H1 (cell line): ENCODE measurements around the gene BPIFB2. TPM values are rescaled to one million over a fixed set of nuclear protein-coding genes. Genes with fewer than 3 reads are reported as not detected.

Source experiments
- CTCF ChIA-PET: fragments of 300-600 bp; sonication (Branson Sonifier 250); formaldehyde crosslinking; loops from one replicate; lab custom pipeline; 2021; ENCODE audit not compliant: partially characterized antibody; lab: Charles Lee
- POLR2A ChIA-PET: fragments of 300-600 bp; sonication (Branson Sonifier 250); formaldehyde crosslinking; loops from one replicate; lab custom pipeline; 2021; ENCODE audit warnings: inconsistent platforms; ENCODE audit not compliant: partially characterized antibody; lab: Charles Lee
- DNase-seq, 2 experiments: peaks; one replicate each; pipeline versions ENCODE4 v3.0.0 to v3.0.0-alpha.2; 2010 to 2022; ENCODE audit warnings: low spot score in 2 of 2, low read depth in 1 of 2, mixed read lengths in 1 of 2
- FAIRE-seq: peaks from 2 replicates; lab custom pipeline; 2011; peaks lifted over from hg19 to GRCh38; lab: Jason Lieb, UNC
- H2AFZ ChIP-seq: 2 replicates; pipeline ENCODE4 v1.8.1; 2012; ENCODE audit warnings: low read length, inconsistent platforms
- H2AK5ac ChIP-seq: 2 replicates; pipeline ENCODE4 v1.6.1; 2013; ENCODE audit warnings: low read depth, low read length
- H2BK120ac ChIP-seq: replicated peaks from 2 replicates; pipeline ENCODE3; 2013; ENCODE audit warnings: low read depth, low read length, inconsistent platforms
- H2BK12ac ChIP-seq: 2 replicates; pipeline ENCODE4 v1.6.1; 2013; ENCODE audit warnings: low read depth, low read length
- H2BK15ac ChIP-seq: 2 replicates; pipeline ENCODE4 v1.6.1; 2013; ENCODE audit warnings: low read length
- H2BK20ac ChIP-seq: 2 replicates; pipeline ENCODE4 v1.6.1; 2013; ENCODE audit warnings: low read length
- H2BK5ac ChIP-seq: 2 replicates; pipeline ENCODE4 v1.6.1; 2013; ENCODE audit warnings: low read depth, low read length
- H3K14ac ChIP-seq: 2 replicates; pipeline ENCODE4 v1.6.1; 2013; ENCODE audit warnings: inconsistent platforms; ENCODE audit not compliant: insufficient read length
- H3K18ac ChIP-seq: 2 replicates; pipeline ENCODE4 v1.6.1; 2013; ENCODE audit warnings: low read length; ENCODE audit errors: extremely low read depth
- H3K23ac ChIP-seq: 2 replicates; pipeline ENCODE4 v1.6.1; 2013; ENCODE audit warnings: inconsistent platforms; ENCODE audit not compliant: insufficient read length
- H3K23me2 ChIP-seq: 2 replicates; pipeline ENCODE4 v1.6.1; 2013; ENCODE audit warnings: low read depth, low read length
- H3K27ac ChIP-seq: 2 replicates; pipeline ENCODE4 v1.6.1; 2011; ENCODE audit warnings: low read depth, low read length, inconsistent platforms
- H3K27me3 ChIP-seq, 4 experiments: replicated peaks in 1 of 4; 1 replicate in 1 of 4; 2 replicates in 3 of 4; pipeline versions ENCODE4 v1.6.1 to v1.8.1; 2011 to 2013; ENCODE audit warnings: low read length in 3 of 4, mild to moderate bottlenecking in 3 of 4, inconsistent platforms in 2 of 4, mixed read lengths in 2 of 4, moderate library complexity in 1 of 4; ENCODE audit not compliant: control insufficient read depth in 3 of 4, insufficient read depth in 3 of 4; ENCODE audit errors: extremely low read depth in 1 of 4
- H3K36me3 ChIP-seq, 4 experiments: 2 replicates each; pipeline versions ENCODE4 v1.6.1 to v1.8.1; 2011 to 2013; ENCODE audit warnings: mild to moderate bottlenecking in 4 of 4, low read length in 3 of 4, moderate library complexity in 2 of 4, control low read depth in 1 of 4, inconsistent platforms in 1 of 4; ENCODE audit not compliant: insufficient read depth in 4 of 4, control insufficient read depth in 2 of 4
- H3K4ac ChIP-seq: replicated peaks from 2 replicates; pipeline ENCODE3; 2013; ENCODE audit warnings: low read length, low read depth, mixed read lengths, inconsistent platforms; ENCODE audit not compliant: insufficient read length
- H3K4me1 ChIP-seq, 4 experiments: replicated peaks in 1 of 4; 1 replicate in 1 of 4; 2 replicates in 3 of 4; pipeline versions ENCODE4 v1.6.1 to v1.8.1; 2011 to 2013; ENCODE audit warnings: low read length in 3 of 4, inconsistent platforms in 2 of 4, mixed read lengths in 1 of 4; ENCODE audit not compliant: insufficient read depth in 4 of 4, control insufficient read depth in 3 of 4
- H3K4me2 ChIP-seq, 2 experiments: 2 replicates each; pipeline versions ENCODE4 v1.6.1 to v1.8.1; 2011 to 2013; ENCODE audit warnings: low read depth in 2 of 2, low read length in 2 of 2, control low read depth in 1 of 2, inconsistent platforms in 1 of 2, mild to moderate bottlenecking in 1 of 2; ENCODE audit not compliant: insufficient read depth in 1 of 2
- H3K4me3 ChIP-seq, 4 experiments: fragments of 200-600, 300-600 bp in 1 of 4; sonication (generic), shearing (Covaris generic), sonication (Bioruptor Twin) in 1 of 4; 2 replicates each; pipeline versions ENCODE4 v1.5.1 to v1.8.1; 2011 to 2016; ENCODE audit warnings: low read length in 4 of 4, low read depth in 3 of 4, control low read depth in 2 of 4, inconsistent platforms in 2 of 4, mild to moderate bottlenecking in 2 of 4, mixed read lengths in 1 of 4, moderate library complexity in 1 of 4; ENCODE audit not compliant: insufficient read depth in 2 of 4; ENCODE audit errors: extremely low read depth in 1 of 4
- H3K56ac ChIP-seq: replicated peaks from 2 replicates; pipeline ENCODE3; 2013; ENCODE audit warnings: low read depth, mild to moderate bottlenecking, mixed read lengths, low read length, inconsistent platforms; ENCODE audit not compliant: insufficient read length
- H3K79me1 ChIP-seq: 2 replicates; pipeline ENCODE4 v1.6.1; 2013; ENCODE audit warnings: low read depth, low read length, control low read depth
- H3K79me2 ChIP-seq, 2 experiments: 2 replicates each; pipeline versions ENCODE4 v1.6.1 to v1.8.1; 2012 to 2013; ENCODE audit warnings: low read length in 2 of 2, mild to moderate bottlenecking in 2 of 2, inconsistent platforms in 1 of 2; ENCODE audit not compliant: insufficient read depth in 2 of 2, control insufficient read depth in 1 of 2
- H3K9ac ChIP-seq, 4 experiments: replicated peaks in 1 of 4; 1 replicate in 1 of 4; 2 replicates in 3 of 4; pipeline versions ENCODE4 v1.6.1 to v1.8.1; 2011 to 2013; ENCODE audit warnings: low read depth in 3 of 4, low read length in 3 of 4, control low read depth in 2 of 4, mild to moderate bottlenecking in 2 of 4, moderate library complexity in 2 of 4, inconsistent platforms in 1 of 4; ENCODE audit errors: extremely low read depth in 1 of 4
- H3K9me3 ChIP-seq, 2 experiments: 2 replicates each; pipeline versions ENCODE4 v1.6.1 to v1.8.1; 2012 to 2013; ENCODE audit warnings: mild to moderate bottlenecking in 2 of 2, moderate library complexity in 2 of 2, control low read depth in 1 of 2, inconsistent platforms in 1 of 2, low read depth in 1 of 2, low read length in 1 of 2, mixed read lengths in 1 of 2; ENCODE audit not compliant: insufficient read depth in 2 of 2
- H4K20me1 ChIP-seq, 2 experiments: replicated peaks in 1 of 2; 2 replicates each; pipeline versions ENCODE3 to v1.8.1; 2011 to 2013; ENCODE audit warnings: inconsistent platforms in 2 of 2, low read length in 2 of 2, mild to moderate bottlenecking in 1 of 2; ENCODE audit not compliant: insufficient read depth in 2 of 2, control insufficient read depth in 1 of 2
- H4K5ac ChIP-seq: 2 replicates; pipeline ENCODE4 v1.6.1; 2013; ENCODE audit warnings: low read length, low read depth, mixed read lengths, inconsistent platforms; ENCODE audit not compliant: insufficient read length
- H4K8ac ChIP-seq: 2 replicates; pipeline ENCODE4 v1.8.0; 2013; ENCODE audit warnings: mild to moderate bottlenecking, moderate library complexity, low read length, inconsistent platforms; ENCODE audit not compliant: insufficient read depth; ENCODE audit errors: extremely low read depth
- H4K91ac ChIP-seq: replicated peaks from 2 replicates; pipeline ENCODE3; 2013; ENCODE audit warnings: low read length, mixed read lengths, inconsistent platforms; ENCODE audit not compliant: insufficient read length
- CTCF ChIP-seq, 3 experiments: IDR thresholded peaks; 1 replicate in 2 of 3; 2 replicates in 1 of 3; pipeline versions ENCODE4 v1.5.1 to v1.6.1; 2011; ENCODE audit warnings: low read length in 3 of 3, mild to moderate bottlenecking in 3 of 3, inconsistent platforms in 2 of 3, low read depth in 1 of 3, moderate library complexity in 1 of 3; ENCODE audit not compliant: insufficient read depth in 1 of 3; ENCODE audit errors: control extremely low read depth in 1 of 3
- EGR1 ChIP-seq: IDR thresholded peaks from 2 replicates; pipeline ENCODE4 v1.6.1; 2011; ENCODE audit warnings: low read depth, low read length, borderline replicate concordance
- EP300 ChIP-seq, 2 experiments: IDR thresholded peaks; 1 replicate in 1 of 2; 2 replicates in 1 of 2; pipeline ENCODE4 v1.6.1; 2011 to 2012; ENCODE audit warnings: low read depth in 2 of 2, low read length in 2 of 2, mild to moderate bottlenecking in 2 of 2, borderline replicate concordance in 1 of 2, inconsistent platforms in 1 of 2, moderate library complexity in 1 of 2
- HDAC2 ChIP-seq, 2 experiments: fragments of 300-600 bp in 1 of 2; sonication (generic) in 1 of 2; IDR thresholded peaks; 2 replicates each; pipeline ENCODE4 v1.6.1; 2011 to 2012; ENCODE audit warnings: low read depth in 2 of 2, low read length in 2 of 2, mild to moderate bottlenecking in 2 of 2, moderate library complexity in 2 of 2, borderline replicate concordance in 1 of 2, inconsistent platforms in 1 of 2
- KDM4A ChIP-seq: IDR thresholded peaks from one replicate; pipeline ENCODE4 v1.7.1; 2012; ENCODE audit warnings: low read depth, mild to moderate bottlenecking, moderate library complexity, low read length, inconsistent platforms; ENCODE audit not compliant: severe bottlenecking
- POU5F1 ChIP-seq: IDR thresholded peaks from 2 replicates; pipeline ENCODE4 v1.6.1; 2011; ENCODE audit warnings: low read depth, mild to moderate bottlenecking, low read length, moderate library complexity
- RAD21 ChIP-seq, 2 experiments: IDR thresholded peaks in 1 of 2; conservative IDR thresholded peaks in 1 of 2; 2 replicates each; pipeline ENCODE4 v1.6.1; 2011; ENCODE audit warnings: low read depth in 2 of 2, low read length in 2 of 2, improper control_type of control experiment in 1 of 2, inconsistent platforms in 1 of 2, mild to moderate bottlenecking in 1 of 2, moderate library complexity in 1 of 2
- TAF1 ChIP-seq: IDR thresholded peaks from 2 replicates; pipeline ENCODE4 v1.6.1; 2011; ENCODE audit warnings: mild to moderate bottlenecking, low read depth, low read length
- YY1 ChIP-seq: IDR thresholded peaks from 2 replicates; pipeline ENCODE4 v1.6.1; 2011; ENCODE audit warnings: low read depth, mild to moderate bottlenecking, low read length
- ZNF274 ChIP-seq: IDR thresholded peaks from 2 replicates; pipeline ENCODE4 v1.7.0; 2012; ENCODE audit warnings: low read length, borderline replicate concordance; ENCODE audit errors: extremely low read depth
- WGBS, 2 experiments: shearing (Covaris generic) in 1 of 2; methylation state at CpG; one replicate each; pipeline versions ENCODE4 v1.1.6 to v1.1.7; 2013 to 2015; ENCODE audit warnings: low lambda C conversion rate in 2 of 2, mixed read lengths in 2 of 2, inconsistent platforms in 1 of 2, low coverage in 1 of 2, missing lambda C conversion rate in 1 of 2; ENCODE audit not compliant: insufficient replicate concordance in 2 of 2, insufficient coverage in 1 of 2, insufficient read length in 1 of 2; ENCODE audit errors: extremely low coverage in 1 of 2, missing lambda C conversion rate in 1 of 2; 5-methylcytosine and 5-hydroxymethylcytosine counted together
- polyA plus RNA-seq, 7 experiments: library from polyadenylated mRNA; depleted of rRNA in 3 of 7; stranded (reverse) in 5 of 7; unstranded in 2 of 7; fragments of >200 nt in 5 of 7; fragments of 200-250 nt in 2 of 7; gene quantifications; 1 replicate in 5 of 7; 2 replicates in 1 of 7; 4 replicates in 1 of 7; pipeline versions ENCODE4 v1.2.1 to v1.2.3, GENCODE V29; 2011 to 2013; ENCODE audit warnings: missing spikeins in 2 of 7, mixed read lengths in 2 of 7
- total RNA-seq: library from RNA; stranded (reverse); fragmentation: NEBNext Ultra II Directional; extraction: Animal tissue kit (Norgen Biotek cat#: 25700); gene quantifications from 2 replicates; pipeline ENCODE4 v1.2.1, GENCODE V29; 2021

The BPIFB2 gene
- total and polyA plus RNA-seq, 2 of the 8 experiments (the other 6 are each of a cell fraction or from before 2014, with no cell fraction given): not detected

- H2BK20ac ChIP-seq: no peak overlapping the region
- H3K4me2 ChIP-seq: no peak overlapping the region
- H3K79me2 ChIP-seq: no peaks in the 10 kb centered on the region
- ChIA-PET CTCF (interaction anchor here (0.8 to 2.2 kb wide), 5 partner anchors 8 to 68 kb away, joined by 3 to 10 read pairs (median 5); partner anchors contain the start of gene SUN5), POLR2A (no interaction called here)
- no peak overlapping the region for H2BK12ac ChIP-seq
- H3K9me3 ChIP-seq: no peaks in the 10 kb centered on the region
- H3K27me3 ChIP-seq: no peaks in the 10 kb centered on the region
- no peaks in the 10 kb centered on the region for H3K79me1 ChIP-seq
- TF ChIP-seq RAD21 (IDR thresholded peaks at IDR 0.05 in 1 of 2, conservative IDR thresholded peaks at IDR 0.05 in 1 of 2; ENCODE audit: low read depth in 2 of 2, low read length in 2 of 2) (no peak), KDM4A (no peak), TAF1 (no peak), ZNF274 (no peak), EGR1 (no peak), YY1 (no peak), EP300 (IDR thresholded peaks at IDR 0.05; ENCODE audit: borderline replicate concordance in 1 of 2, low read depth in 2 of 2, low read length in 2 of 2) (no peak), CTCF (IDR thresholded peaks at IDR 0.05; ENCODE audit: control extremely low read depth in 1 of 3, insufficient read depth in 1 of 3, low read depth in 1 of 3, low read length in 3 of 3) (no peak), POU5F1 (no peak), HDAC2 (IDR thresholded peaks at IDR 0.05; ENCODE audit: borderline replicate concordance in 1 of 2, low read depth in 2 of 2, low read length in 2 of 2) (no peak)
- no peak overlapping the region for H3K4me3 ChIP-seq
- no peak overlapping the region for H3K14ac ChIP-seq
- H3K4ac ChIP-seq: no peak overlapping the region
- H2BK15ac ChIP-seq: no peak overlapping the region
- no peak overlapping the region for H4K5ac ChIP-seq
- H3K18ac ChIP-seq: no peak overlapping the region
- no peak overlapping the region for H3K27ac ChIP-seq
- H3K9ac ChIP-seq: no peak overlapping the region
- no peaks in the 10 kb centered on the region for H4K20me1 ChIP-seq
- FAIRE-seq: no peak
- H4K8ac ChIP-seq: no peak overlapping the region
- H3K23me2 ChIP-seq: no peaks in the 10 kb centered on the region; the same call in 1 of the 2 replicates
- H2BK5ac ChIP-seq: no peak overlapping the region
- H3K23ac ChIP-seq: no peak overlapping the region
- no peak overlapping the region for H3K56ac ChIP-seq
- WGBS, 2 experiments: 78% methylated on average over 3 of the region's 3 CpGs; no CpG with 5 or more reads in 1 of the 2 experiments
- H4K91ac ChIP-seq: no peak overlapping the region
- no peaks in the 10 kb centered on the region for H3K36me3 ChIP-seq
- no peak overlapping the region for H2BK120ac ChIP-seq
- no peak overlapping the region for H2AFZ ChIP-seq
- H2AK5ac ChIP-seq: no peak overlapping the region
- no peak for DNase-seq
- no peaks in the 10 kb centered on the region; a peak in 1 of 7 replicates for H3K4me1 ChIP-seq
Observed at GRCh38 chr20:32991383-32991782, 16.1 kb upstream of the BPIFB2 start.
